ENCODE results near the gene TRAF5. TPM values are rescaled to one million over a fixed set of nuclear protein-coding genes. Genes with fewer than 3 reads are reported as not detected.
A peak's percentile ranks its signal among the peaks of the same experiment; 100 is the strongest.
"Not testable (repeated sequence)": the region's sequence is repeated elsewhere in the genome, so short reads cannot be mapped to it uniquely, and the experiment has no call there.

TRAF5 gene
- polyA plus RNA-seq, 1 donor, result 23.1 TPM

DNA sequence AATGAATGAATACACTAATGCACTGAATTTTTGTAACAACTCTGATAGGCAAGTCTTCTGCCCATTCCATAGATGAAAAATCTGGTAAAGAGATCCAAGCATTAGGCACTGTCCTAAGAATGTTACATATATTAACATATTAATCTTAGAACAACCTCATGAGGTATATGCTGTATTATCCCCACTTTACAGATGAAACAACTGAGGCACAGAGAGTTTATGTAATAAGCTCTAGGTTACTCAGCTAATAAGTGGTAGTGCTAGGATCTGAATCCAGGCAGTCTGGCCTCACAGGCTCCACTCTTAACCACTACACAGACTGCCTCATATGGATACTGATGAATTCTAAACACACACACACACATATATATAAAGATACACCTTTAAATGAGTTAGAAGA, 52.8 kb downstream of the TRAF5 start:
- DNase-seq, result no peak

DNA sequence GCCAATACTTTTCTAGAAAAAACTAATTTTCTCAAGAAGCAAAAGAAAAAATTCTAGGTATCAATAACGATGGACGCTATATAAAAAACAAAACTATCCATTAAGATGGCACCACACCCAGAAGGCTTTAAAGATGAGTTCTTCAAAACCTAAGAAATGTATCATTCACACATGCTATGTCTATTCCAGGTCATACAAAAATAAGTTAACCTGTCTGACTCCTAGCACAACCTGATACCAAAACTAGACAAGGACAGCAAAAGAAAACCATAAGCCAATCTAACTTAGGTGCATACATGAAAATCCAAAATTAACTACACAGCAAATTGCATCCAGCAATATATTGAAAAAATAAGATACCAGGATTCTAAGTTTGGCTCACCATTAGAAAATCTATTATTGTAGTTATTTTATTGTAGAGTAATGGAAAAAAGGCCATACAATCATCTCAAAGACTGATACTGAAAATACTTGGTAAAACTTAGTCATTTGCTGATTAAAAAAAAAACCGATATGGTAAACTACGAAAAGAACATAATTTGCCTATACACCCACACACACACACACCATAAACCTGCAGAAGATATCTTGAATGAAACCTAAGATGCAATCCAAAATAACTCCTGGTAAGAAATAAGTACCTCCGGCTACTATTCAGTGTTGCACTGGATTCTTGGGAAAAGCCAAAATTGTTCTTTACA, 55.0 kb downstream of the TRAF5 start:
- DNase-seq, result no peak

DNA sequence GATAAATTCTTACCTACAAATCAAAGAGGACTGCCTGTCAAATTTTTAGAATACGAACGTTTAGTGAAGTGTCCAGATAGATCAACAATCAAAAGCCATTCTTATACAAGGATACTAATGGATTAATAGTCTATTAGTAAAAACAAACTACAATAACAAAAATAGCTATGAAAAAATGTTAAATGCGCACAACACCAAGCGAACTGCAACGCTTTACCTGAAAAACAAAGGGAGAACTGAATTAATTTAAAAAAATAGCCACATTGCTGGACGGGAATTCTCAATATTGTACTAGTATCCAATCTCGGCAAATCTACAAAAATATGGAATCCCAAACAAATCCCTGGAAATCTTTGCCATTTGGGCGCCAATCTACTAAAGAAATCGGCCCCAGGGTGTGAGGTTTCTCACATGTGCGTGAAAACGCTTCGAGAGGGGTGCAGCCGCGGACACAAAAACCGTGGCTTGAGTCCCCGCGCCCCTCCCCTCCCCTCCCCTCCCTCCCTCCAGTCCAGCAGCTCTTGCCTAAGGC, 55.6 kb downstream of the TRAF5 start:
- no peak for DNase-seq

DNA sequence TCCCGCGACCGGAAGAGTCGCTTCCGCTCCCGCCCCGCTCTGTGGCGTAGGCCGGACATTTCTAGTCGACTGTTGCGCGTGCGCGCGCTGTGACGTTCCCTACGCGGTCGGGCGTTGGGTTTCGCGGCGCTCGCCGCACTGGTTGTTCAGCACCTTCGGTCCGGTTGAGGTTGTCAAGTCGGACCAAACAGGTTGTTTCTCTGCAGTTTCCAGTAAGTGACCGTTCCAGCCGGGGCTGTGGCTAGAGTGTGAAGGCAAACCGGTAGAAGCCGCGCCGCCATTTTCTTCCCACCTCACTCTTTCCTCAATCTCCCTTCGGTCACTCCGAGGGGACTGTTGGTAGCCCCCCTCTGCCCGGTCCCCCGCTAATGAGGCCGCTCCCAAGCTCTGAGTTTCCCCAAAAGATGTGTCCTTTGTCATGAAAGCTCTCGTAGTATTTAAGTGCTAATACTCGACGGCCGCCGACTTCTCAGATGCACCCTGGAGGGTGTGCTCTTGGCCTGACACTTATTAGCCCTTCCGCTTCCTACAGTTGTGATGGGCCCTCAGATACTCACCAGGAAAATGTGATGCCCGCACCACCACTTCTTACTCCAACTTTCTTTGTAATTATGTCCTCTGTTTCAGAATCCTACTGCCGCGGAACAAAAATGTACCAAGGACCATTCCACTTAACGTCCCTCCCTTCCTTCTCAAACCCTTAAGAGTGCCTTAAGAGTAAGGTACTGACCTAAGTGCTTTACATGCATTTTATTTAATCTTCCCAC, 56.3 kb downstream of the TRAF5 start:
- DNase-seq, result peak; percentile 97

DNA sequence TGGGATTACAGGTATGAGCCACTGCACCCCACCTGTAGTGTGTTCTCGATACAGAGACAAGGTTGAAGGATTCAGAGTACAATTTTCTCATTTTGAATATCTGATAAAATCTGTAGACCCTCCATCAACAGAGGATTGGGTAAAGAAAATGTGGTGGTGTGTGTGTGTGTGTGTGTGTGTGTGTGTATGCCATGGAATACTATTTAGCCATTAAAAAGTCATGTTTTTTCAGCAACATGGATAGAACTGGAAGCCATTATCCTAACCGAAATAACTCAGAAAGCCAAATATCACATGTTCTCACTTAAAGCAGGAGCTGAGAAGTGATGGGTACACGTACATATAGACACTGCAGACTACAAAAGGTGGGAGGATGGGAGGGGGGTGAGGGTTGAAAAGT, 57.9 kb downstream of the TRAF5 start:
- DNase-seq, result no peak

DNA sequence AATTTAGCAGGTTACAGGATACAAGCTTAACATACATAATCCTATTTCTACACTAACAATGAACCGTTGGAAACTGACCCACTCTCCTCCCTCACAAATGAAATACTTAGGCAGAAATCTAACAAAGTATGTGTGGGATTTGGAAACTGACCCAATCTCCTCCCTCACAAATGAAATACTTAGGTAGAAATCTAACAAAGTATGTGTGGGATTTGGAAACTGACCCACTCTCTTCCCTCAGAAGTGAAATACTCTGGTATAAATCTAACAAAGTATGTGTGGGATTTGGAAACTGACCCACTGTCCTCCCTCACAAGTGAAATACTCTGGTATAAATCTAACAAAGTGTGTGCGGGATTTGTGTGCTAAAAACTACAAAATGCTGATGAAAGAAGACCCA, 60.3 kb downstream of the TRAF5 start:
- no peak for DNase-seq

DNA sequence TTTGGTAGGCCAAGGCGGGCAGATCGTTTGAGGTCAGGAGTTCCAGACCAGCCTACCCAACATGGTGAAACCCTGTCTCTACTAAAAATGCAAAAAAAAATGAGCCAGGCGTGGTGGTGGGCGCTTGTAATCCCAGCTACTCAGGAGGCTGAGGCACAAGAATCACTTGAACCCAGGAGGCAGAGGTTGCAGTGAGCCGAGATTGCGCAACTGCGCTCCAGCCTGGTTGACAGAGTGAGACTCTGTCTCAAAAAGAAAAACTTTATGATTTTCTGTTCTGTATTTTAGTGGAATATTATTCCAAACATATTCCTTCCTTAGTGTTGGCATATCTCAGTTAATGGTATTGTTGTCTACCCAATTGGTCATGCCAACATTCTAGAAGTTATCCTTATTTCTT, 64.2 kb downstream of the TRAF5 start:
- not testable (repeated sequence) for DNase-seq

DNA sequence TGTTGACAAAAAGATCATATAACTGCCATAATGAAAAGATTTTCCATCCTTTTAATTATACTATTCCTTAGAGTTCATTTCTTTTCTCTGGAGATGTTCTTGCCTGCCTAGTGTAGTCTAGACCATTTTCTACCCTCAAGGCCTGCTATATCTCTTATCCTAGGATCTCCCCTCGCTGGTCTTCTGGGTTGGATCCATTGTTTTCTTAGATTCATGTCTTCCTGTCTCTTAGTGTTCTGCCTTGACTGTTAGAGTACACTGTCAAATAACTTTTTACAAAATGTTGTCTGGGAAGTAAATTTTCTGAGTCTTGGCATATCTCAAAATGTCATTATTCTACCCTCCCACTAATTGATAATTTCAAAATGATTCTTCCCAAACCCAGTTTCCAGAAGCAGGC, 66.6 kb downstream of the TRAF5 start:
- no peak for DNase-seq

DNA sequence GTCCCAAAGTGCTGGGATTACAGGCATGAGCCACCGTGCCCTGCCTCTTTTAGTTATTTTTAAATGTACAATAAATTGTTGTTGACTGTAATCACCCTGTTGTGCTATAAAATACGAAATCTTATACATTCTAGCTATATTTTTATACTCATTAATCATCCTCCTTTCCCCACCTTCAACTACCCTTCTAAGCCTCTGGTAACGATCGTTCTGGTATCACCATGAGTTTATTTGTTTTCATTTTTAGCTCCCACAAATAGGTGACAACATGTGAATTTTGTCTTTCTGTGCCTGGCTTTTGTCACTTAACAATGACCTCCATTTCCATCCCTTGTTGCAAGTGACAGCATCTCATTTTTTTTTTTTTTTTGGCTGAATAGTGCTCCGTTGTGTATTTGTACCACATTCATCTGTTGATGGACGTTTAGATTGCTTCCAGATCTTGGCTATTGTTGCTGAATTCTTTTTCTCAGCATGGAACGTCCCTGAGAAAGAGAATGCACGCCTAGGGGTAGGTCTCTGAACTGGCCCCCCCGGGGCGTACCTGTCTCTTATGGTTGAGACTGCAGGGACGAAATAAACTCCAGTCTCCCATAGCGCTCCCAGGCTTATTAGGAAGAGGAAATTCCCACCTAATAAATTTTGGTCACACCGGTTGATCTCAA, 71.8 kb downstream of the TRAF5 start:
- DNase-seq, result not testable (repeated sequence)

DNA sequence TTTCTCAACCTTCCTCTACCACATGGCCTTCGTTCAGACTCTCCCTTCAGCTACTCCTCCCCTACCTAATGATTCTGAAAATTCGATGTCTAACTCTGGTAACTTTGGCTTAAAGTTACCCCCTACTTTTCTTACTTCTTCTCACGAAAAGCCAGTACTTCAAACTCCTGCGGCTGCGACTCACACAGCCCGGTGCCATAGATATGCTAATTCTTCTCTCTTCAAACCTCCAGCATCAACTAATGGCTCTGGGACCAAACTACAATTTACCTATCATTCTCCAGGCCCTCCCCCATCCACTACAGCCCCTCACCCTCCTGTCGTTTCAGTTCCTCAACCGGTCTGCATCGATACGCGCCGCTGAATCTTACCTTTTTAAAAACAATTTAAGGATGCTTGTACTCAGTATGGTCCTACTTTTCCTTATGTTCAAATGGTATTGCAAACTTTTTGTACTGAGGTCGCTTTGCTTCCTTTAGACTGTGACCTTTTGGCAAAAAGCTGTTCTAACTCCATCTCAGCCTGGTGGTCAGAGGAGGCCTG, 73.3 kb downstream of the TRAF5 start:
- not testable (repeated sequence) for DNase-seq

DNA sequence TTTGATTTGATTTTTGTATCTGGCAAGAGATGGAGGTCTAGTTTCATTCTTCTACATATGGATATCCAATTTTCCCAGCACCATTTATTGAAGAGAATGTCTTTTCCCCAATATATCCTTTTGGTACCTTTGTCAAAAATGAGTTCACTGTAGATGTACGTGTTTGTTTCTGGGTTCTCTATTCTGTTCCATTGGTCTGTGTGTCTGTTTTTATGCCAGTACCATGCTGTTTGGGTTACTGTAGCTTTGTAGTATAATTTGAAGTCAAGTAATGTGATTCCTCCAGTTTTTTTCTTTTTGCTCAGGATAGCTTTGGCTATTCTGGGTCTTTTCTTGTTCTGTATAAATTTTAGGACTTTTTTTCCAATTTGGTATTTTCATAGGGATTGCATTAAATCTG, 75.1 kb downstream of the TRAF5 start:
- DNase-seq, result not testable (repeated sequence)

DNA sequence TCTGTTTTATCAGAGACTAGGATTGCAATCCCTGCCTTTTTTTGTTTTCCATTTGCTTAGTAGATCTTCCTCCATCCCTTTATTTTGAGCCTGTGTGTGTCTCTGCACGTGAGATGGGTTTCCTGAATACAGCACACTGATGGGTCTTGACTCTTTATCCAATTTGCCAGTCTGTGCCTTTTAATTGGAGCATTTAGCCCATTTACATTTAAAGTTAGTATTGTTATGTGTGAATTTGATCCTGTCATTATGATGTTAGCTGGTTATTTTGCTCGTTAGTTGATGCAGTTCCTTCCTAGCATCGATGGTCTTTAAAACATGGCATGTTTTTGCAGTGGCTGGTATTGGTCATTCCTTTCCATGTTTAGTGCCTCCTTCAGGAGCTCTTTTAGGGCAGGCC, 79.5 kb downstream of the TRAF5 start:
- DNase-seq, result not testable (repeated sequence)

DNA sequence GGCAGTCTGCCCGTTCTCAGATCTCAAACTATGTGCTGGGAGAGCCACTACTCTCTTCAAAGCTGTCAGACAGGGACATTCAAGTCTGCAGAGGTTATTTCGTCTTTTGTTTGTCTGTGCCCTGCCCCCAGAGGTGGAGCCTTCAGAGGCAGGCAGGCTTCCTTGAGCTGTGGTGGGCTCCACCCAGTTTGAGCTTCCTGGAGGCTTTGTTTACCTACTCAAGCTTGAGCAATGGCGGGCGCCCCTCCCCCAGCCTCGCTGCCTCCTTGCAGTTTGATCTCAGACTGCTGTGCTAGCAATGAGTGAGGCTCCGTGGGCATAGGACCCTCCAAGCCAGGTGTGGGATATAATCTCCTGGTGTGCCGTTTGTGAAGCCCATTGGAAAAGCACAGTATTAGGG, 81.1 kb downstream of the TRAF5 start:
- not testable (repeated sequence) for DNase-seq

DNA sequence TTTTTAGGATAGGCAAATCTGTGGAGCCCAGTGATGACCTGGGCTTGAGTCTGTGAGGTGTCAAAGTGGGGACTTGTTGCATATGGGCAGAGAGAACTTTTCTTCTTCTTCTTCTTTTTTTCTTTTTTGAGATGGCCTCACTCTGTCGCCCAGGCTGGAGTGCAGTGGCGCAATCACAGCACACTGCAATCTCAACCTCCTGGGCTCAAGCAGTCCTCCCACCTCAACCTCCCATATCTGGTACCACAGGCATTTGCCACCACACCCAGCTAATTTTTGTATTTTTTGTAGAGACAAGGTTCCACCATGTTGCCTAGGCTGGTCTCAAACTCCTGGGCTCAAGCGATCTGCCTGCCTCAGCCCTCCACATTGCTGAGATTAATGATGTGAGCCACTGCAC, 85.0 kb downstream of the TRAF5 start:
- no peak for DNase-seq

DNA sequence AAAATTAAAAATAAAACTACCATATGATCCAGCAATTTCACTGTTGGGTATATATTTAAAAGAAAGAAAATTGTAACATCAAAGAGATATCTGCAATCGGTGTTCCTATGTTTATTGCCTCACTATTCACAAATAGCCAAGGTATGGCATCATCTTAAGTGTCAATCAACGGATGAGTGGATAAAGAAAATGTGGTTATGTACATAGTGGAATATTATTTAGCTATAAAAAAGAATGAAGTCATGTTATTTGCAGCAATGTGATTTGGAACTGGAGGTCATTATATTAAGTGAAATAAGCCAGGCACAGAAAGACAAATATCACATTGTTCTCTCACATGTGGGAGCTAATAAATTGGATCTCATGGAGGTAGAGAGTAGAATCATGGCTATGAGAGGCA, 89.1 kb downstream of the TRAF5 start:
- no peak for DNase-seq

DNA sequence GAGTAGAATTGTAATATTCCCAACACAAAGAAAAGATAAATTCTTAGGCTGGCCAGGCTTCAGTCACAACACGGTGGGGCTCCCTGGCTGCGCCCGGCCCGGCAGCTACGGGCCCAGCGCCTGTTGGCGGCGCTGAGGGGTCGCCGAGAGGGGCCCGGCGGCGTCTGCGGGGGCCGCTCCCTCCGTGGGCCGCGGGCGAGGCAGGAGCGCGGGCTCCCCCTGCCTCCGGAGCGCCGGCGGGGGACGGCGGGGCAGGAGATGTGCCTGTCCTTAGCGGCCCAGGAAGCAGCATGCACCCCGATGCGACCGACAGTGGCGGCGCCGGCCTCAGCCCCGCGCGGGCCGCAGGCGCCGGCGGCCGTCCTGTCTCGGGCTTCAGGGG, 89.6 kb downstream of the TRAF5 start:
- peak; percentile 11 for DNase-seq

DNA sequence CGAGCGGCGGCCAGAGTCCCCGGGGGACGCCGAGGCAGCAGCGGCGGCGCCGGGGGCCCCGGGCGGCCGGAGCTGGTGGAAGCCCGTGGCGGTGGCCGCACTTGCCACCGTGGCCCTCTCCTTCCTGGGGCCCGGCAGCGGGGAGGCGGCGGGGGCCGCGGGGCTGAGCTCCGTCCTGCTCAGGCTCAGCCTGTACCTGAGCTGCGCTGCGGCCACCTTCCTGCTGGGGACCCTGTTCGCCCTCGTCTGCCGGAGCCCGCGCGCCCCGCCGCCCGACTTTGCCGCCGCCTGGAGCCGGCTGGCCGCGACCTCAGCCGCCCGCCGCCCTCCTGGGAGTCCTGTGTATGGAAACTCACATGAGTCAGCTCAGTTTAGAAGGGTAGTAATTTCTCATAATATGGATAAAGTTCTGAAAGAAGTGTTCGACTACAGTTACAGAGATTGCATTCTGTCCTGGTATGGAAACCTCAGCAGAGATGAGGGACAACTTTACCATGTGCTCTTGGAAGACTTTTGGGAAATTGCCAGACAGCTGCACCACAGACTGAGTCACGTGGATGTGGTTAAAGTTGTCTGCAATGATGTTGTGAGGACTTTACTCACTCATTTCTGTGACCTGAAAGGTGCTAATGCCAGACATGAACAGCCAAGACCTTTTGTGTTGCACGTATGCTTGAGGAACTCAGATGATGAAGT, 90.1 kb downstream of the TRAF5 start:
- peak; percentile 8 for DNase-seq

DNA sequence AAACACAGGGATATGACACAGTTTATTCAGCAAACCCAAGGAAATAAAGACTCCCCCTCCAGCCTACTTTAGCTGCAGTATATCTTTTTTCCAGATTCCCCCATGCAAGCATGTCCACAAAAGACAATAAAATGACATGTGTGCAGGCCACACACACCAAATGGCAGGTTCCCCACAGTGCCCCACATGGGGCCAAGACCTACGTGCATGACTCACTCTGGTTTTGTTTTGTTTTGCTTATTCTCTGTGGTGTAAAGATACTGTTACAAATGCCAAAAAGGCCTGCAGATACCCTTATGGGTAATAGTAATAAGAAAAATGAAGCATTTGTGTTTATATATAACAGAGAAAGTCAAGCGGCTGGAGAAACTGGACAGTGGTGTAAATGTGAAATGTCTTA, 93.8 kb downstream of the TRAF5 start:
- no peak for DNase-seq

DNA sequence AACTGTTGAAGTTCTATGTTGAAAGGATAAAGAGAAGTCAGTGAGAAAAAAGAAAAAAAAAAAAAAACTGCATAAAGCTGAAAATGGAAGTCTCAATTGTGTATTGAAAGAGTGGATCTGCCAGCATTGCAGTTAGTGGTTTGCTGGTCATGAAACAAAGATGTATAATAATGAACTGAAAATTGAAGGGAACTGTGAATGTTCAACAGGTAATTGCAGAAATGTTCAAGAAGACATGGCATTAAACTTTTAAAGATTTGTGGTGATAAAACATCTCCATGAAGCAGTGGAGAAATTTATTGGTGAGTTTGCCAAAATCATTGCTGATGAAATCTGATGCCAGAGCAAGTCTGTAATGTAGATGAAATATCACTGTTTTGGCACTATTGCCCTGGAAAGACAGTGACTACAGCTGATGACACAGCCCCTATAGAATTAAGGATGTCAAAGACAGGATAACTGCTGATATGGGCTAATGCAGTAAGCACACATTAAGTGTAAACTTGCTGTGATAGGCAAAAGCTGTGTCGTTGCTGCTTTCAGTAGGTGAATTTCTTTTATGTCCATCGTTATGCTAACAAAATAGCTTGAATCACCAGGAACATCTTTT, 94.3 kb downstream of the TRAF5 start:
- no peak for DNase-seq

DNA sequence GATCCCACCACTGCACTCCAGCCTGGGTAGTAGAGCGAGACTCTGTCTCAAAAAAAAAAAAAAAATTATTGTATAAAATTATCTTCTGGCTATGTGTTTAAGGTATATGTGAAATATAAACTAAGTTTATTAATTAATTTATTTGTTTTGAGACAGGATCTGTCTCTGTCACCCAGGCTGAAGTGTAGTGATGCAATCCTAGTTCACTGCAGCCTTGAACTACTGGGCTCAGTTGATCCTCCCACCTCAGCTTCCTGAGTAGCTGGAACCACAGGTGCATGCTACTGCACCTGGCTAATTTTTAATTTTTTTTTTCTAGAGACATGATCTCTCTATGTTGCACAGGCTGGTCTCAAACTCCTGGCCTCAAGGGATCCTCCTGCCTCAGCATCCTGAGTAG, 97.4 kb downstream of the TRAF5 start:
- DNase-seq, result no peak

Measured in hindlimb muscle (tissue), 1 donor.